ENCODE measurements around the gene COX7A2L.

- TF ChIP-seq POLR2AphosphoS5 (IDR thresholded peaks at IDR 0.05; ENCODE audit: low read depth, low read length) (no peak), SPI1 (IDR thresholded peaks at IDR 0.05; ENCODE audit: low read depth, low read length) (no peak), POLR2A (IDR thresholded peaks at IDR 0.05; ENCODE audit: low read depth, low read length) (no peak), TAF1 (IDR thresholded peaks at IDR 0.05; ENCODE audit: low read depth, low read length) (no peak)
Observed at GRCh38 chr2:42382144-42382543, 21.1 kb upstream of the COX7A2L start.

Data from GM12891 (cell line).